Measurements from ENCODE around the gene PITPNM1.

DNA sequence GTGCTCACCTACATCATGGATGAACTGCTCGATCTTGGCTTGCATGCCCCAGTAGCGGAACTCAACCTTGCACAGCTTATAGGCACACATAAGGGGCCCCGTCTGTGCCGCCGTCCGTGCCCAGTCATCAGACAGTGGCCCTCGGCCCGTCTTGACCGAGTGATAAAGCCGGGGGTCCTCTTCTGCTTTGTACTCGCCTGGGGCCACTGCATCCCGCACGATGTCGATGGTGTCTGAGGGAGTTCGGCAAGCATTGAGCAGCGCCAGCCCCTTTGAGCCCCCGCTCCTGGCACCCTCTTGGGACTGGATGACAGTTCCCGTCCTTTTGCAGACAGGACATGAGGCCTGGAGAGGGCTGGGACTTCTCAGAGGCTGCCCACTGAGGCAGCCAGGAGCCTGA is 3.3 kb downstream of the PITPNM1 start:
- TF ChIP-seq, protein P1, sequence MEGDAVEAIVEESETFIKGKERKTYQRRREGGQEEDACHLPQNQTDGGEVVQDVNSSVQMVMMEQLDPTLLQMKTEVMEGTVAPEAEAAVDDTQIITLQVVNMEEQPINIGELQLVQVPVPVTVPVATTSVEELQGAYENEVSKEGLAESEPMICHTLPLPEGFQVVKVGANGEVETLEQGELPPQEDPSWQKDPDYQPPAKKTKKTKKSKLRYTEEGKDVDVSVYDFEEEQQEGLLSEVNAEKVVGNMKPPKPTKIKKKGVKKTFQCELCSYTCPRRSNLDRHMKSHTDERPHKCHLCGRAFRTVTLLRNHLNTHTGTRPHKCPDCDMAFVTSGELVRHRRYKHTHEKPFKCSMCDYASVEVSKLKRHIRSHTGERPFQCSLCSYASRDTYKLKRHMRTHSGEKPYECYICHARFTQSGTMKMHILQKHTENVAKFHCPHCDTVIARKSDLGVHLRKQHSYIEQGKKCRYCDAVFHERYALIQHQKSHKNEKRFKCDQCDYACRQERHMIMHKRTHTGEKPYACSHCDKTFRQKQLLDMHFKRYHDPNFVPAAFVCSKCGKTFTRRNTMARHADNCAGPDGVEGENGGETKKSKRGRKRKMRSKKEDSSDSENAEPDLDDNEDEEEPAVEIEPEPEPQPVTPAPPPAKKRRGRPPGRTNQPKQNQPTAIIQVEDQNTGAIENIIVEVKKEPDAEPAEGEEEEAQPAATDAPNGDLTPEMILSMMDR (IDR thresholded peaks at IDR 0.05) = no peak
- no peak for TF ChIP-seq POLR2A (IDR thresholded peaks at IDR 0.05)
- no peak for TF ChIP-seq EP300 (IDR thresholded peaks at IDR 0.05)
- no peak for TF ChIP-seq POLR2AphosphoS5 (IDR thresholded peaks at IDR 0.05)
